Activated effector memory CD4-positive, alpha-beta T cell treated with Interleukin-2 at 50 U/mL for 16 hours (primary cell): ENCODE measurements around the gene SRSF3.
"Not testable (repeated sequence)": the region's sequence is repeated elsewhere in the genome, so short reads cannot be mapped to it uniquely, and the experiment has no call there.

ENCODE experiments used
- DNase-seq: peaks from one replicate; pipeline ENCODE4 v3.0.0-alpha.2; 2020

SRSF3 gene

DNA sequence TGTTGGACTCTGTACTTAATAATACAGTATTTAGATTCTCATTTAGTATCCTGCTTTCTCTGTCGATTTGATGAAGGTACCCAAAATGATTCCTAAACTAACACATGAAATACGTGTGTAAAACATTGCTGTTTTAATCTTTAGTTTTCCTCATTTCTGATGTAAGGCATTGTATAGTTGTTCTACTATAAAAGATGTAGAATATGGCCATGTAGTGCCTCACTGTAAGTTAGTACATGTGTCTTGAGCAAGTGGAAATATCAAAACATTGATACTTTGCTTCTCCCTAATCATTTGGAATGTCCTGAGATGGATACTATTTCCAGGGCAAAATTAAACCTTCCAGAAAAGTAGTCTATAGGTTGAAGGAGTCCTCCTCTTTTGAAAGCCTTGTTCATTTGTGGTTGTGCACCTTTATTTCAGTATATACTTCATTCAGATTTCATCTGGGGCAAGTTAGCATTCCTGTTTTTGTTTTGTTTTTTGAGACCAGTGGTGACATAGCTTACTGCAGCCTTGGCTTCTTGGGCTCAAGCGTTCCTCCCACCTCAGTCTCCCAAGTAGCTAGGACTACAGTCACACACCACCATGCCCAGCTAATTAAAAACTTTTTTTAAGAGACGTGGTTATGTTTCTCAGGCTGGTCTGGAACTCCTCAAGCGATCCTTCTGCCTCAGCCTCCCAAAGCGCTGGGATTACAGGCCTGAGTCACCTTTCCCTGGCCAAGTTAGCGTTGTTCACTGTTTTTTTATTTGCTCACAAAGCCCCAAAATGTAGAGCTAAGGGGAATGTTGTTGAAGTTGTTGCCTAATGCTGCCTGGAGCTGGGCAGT, 11.6 kb downstream of the SRSF3 start:
- DNase-seq: no peak

DNA sequence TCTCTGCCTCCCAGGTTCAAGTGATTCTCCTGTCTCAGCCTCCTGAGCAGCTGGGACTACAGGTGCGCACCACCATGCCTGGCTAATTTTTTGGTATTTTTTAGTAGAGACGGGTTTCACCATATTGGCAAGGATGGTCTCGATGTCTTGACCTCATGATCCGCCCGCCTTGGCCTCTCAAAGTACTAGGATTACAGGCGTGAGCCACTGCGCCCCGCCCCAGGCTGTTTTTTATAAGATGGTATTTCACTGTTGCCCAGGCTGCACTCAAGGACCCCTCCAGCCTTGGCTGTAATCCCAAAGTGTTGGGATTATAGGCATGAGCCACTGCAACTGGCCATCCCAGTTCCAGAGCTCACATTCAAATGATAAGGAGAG, 13.1 kb downstream of the SRSF3 start:
- not testable (repeated sequence) for DNase-seq

DNA sequence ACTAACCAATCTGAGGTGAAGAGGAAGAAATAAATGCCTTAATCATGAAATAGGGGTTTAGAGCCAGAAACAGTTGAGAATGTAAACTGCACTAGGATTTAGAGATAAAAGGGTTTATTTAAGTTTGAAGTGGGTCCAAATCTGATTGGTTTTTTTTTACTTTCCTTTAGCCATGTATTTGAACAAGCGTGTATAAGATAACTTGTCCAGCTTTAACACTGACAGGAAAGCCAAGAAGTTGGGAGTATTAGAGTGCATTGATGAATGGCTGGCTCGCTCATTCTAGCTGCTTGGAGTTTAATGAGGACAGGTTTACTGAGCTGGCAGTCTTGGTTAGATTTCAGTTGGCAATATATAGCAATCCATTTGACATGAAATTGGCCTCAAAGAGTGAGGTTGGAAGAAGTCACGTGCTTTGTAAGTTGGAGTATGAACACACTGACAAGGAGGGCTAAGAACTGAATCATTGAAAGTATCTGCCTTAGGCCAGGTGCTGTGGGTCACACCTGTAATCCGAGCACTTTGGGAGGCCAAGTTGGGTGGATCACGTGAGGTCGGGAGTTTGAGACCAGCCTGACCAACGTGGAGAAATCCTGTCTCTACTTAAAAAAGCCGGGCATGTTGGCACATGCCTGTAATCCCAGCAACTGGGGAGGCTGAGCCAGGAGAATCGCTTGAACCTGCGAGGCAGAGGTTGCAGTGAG, 13.7 kb downstream of the SRSF3 start:
- DNase-seq: no peak

DNA sequence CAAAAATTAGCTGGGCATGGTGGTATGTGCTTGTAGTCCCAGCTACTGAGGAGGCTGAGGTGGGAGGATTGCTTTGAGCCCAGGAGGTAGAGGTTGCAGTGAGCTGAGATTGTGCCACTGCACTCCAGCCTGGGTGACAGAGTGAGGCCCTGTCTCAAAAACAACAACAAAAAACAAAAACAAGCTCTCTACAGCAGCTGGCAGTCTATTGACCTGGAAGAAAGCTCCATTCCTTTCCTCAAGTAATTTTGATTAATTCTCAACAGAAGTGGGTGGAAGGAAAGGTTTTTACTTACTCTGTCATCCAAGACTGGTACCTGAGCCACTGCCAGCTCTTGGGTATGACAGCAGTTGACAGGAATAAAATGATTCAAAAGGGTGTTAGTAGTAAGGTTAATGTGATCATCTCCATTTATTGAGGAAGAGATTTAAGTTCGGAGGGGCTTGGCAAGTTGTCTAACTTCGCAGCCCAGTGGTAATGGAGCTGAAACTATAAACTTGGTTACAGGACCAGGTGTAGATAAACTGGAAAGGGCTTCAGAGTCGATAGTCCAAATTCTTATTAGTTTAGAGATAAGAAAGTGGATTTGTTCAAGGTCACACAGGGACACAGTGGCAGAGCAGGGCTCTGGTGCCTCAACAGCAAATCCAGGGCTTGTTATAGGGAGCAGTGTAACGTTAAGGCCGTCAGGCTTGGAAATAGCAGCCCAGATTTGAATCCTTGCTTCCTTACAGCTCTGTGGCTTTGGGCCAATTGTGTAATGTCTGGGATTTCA, 14.8 kb downstream of the SRSF3 start:
- DNase-seq: no peak

DNA sequence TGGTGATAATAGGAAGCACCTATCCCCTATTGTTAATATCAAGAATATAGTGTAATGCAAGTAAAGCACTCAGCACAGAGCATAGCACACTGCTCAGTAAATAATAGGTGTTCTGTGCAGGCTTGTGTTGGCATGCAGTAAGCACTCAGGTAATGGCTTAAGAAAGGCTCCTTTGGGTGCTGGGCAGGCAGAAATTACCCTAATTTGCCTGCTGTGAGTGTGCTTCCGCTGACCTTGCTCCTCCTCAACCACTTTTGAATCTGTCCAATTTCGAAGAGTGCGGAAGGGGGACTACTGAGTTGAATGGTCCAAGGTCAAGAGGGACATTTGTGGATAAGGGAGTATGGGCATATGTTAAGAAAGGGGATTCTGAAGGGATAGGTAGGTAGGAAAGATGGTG, 15.4 kb downstream of the SRSF3 start:
- DNase-seq: no peak

DNA sequence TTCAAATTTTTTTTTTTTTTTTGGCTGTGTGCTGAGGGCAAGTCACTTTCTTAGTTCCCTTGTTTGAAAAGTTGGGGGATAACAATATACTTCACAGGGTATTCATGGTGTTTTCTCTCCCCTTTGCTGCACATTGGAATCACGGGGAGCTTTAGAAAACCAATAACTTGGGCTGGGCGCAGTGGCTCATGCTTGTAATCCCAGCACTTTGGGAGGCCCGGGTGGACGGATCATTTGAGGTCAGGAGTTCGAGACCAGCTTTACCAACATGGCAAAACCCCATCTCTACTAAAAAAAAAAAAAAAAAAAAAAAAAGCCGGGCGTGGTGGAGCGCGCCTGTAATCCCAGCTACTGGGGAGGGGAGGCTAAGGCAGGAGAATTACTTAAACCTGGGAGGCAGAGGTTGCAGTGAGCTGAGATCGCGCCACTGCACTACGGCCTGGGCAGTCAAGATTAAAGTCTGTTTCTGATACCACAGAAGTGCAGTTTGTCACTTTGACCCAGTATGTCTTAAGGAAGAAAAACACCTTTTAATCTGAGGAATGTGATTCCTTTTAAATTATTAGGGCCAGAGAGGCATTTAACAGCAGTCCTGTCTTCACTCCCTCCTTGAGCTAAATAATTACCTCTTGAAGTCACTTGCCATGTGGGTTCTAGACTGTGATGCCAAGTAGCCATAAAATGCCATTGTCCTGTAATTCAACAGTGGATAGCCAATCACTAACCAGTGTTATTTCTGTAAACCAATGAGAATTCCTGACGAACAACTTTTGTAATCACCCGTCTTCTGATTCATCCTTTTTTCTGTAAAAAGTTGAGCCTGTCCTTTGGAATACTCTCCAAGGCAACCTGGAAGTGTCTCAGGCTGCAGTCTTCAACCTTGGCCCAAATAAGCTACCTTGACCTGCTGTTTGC, 16.1 kb downstream of the SRSF3 start:
- no peak for DNase-seq

DNA sequence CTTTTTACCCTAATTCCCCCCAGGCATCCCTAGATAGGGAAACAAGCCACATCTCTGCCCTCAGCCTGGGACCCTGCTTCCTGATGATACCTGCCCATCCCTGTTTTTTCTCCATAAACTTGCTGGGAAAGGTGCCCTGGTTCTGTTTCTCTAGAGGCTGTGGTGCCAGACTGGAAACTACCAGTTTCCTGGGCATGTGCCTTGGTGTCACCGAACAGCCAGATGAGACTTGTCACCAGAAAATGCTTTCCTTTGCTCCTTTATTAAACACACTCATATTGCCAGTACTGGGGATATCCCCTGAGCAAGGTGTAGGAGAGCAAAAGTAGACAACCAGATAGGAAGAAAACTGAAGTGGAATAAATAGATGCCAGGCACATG, 16.8 kb downstream of the SRSF3 start:
- DNase-seq: no peak

GRCh38 chr6:36611679-36612078, 17.5 kb downstream of the SRSF3 start:
- DNase-seq: not testable (repeated sequence)

- DNase-seq: no peak
Measured at GRCh38 chr6:36612101-36612625, 18.0 kb downstream of the SRSF3 start.

DNA sequence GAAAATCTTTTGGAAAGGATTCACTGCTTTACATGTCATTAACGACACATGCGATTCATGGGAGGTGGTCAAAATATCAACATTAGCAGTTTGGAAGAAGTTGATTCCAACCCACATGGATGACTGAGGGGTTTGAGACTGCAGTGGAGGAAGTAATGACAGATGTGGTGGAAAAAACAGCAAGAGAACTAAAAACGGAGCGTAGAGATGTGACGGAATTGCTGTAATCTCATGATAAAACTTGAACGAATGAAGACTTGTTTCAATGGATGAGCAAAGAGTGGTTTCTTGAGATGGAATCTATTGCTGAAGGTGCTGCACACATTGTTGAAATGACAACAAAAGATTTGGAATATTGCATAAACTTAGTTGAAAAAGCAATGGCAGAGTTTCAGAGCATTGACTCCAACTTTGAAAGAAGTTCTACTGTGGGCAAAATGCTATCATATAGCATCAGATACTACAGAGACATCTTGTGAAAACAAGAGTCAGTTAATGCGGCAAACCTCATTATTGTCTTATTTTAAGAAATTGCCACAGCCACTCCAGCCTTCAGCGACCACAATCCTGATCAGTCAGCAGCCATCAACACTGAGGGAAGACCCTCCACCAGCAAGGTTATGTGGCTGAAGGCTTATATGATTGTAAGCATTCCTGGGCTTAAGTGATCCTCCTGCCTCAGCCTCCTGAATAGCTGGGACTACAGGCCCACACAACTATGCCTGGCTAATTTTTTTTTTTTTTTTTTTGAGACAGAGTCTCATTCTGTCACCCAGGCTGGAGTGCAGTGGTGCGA, 19.2 kb downstream of the SRSF3 start:
- DNase-seq: no peak

GRCh38 chr6:36615018-36615761, 21.0 kb downstream of the SRSF3 start:
- peak; percentile 18 for DNase-seq

DNA sequence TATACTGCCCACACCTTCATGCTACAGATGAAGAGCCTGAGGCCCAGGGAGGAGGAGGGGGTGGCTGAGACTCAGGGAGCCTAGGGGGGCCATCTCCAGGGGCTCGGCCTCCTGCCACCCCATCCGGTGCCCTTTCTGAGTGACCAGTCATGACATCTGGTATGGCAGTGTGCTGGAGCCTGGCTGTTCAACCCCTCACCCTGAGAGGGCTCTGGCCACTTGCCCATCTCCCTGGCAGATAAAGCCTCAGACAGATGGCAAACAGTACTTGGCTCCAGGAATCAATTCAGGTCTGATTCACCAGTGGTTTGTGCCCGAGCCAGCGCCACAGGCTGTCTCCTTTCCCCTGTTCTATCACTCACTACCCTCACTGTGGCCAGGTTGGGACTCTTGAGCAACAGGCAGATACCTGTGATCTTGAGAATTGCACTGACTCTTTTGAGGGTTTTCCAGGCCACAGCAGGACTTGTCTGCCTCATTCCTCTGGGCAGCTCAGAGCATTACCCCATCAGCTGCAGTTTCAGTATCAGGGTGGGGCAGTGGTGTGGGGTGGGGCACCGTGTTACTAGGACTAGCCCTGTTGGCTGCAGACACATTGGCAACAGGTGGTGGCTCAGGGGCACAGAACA, 22.8 kb downstream of the SRSF3 start:
- DNase-seq: no peak

DNA sequence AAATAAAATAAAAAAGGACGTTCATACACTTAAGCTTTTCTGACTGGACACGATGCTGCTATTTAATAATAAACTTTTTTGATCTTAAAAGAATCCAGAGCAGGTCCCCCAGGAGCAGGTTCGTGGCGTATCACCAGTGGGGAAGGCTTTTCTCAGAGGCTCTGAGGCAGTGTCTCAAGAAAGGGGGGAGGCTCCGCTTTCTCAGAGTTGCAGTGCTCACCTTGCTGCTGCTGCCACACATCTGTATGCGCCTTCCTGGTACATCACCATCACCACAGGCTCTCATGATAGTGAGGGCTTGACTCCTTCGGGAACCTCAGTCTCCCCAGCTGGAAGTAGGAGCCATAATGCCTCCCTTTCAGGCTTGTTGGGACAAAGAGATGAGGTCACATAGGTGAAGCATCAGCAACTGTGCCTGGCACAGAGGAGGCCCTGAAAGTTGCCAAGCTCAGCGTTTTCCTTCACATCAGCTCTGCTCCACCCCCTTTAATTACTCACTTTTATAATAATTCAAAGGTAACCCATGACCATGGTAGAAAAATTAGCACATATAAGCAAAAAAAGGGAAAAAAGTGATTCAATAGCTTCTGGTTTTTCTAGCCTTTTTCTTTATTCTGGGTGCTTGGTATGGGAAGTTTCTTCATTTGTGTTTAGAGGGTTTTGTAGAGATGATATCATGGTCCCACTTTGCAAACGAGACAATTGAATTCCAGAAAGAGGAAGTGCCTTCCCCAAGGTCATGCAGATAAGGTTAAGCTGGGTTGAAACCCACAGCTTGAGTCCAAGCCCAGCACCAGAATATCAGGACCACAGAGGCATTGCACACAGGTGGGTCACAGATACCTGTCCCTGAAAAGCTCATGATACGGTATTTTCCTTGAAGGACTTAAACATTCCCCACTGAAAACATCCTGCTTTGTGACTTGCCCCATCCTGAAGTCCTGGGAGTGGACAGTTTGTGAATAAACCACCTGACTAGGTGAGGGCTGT, 24.5 kb downstream of the SRSF3 start:
- no peak for DNase-seq

DNA sequence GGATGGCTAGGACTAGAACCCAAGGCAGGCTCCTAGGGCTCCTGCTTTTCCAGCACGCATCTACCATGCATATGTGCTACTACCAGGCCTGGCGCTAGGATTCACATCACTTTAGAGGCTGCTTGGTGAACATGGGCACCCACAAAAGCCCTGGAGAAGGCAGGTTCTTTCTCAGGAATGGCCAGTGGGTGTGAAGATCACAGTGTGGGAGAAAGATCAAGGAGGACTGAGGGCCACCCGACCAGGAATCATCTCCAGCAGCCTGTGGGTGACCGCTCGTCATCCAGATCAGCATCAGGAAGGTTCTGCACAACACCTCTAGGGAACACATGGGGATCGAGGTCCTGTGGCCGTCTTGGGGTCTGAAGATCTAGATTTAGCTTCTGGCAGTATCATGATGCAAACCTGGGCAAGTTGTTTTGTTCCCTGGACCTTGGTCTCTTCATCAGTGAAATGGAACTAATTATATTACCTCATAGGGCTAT, 27.3 kb downstream of the SRSF3 start:
- no peak for DNase-seq

GRCh38 chr6:36622901-36623546, 28.9 kb downstream of the SRSF3 start:
- no peak for DNase-seq

DNA sequence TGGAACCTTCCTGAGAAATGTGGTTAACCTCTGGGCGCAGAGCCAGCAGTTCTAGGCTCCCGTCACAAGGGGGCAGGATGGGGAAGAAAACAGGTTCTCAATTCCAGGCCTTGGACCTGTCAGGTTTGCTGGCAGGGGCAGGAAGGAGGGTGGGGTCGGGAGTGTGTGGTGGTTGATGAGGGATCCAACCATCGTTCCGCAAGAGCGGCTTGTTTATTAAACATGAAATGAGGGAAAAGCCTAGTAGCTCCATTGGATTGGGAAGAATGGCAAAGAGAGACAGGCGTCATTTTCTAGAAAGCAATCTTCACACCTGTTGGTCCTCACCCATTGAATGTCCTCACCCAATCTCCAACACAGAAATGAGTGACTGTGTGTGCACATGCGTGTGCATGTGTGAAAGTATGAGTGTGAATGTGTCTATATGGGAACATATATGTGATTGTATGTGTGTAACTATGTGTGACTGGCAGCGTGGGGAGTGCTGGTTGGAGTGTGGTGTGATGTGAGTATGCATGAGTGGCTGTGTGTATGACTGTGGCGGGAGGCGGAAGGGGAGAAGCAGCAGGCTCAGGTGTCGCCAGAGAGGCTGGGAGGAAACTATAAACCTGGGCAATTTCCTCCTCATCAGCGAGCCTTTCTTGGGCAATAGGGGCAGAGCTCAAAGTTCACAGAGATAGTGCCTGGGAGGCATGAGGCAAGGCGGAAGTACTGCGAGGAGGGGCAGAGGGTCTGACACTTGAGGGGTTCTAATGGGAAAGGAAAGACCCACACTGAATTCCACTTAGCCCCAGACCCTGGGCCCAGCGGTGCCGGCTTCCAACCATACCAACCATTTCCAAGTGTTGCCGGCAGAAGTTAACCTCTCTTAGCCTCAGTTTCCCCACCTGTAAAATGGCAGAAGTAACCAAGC, 29.6 kb downstream of the SRSF3 start:
- DNase-seq: peak; percentile 69
